K562 (cell line): ENCODE measurements around the gene MARS1. TPM values are rescaled to one million over a fixed set of nuclear protein-coding genes. Genes with fewer than 3 reads are reported as not detected.
A peak's percentile ranks its signal among the peaks of the same experiment; 100 is the strongest.

Experiments used
- ATAC-seq: fragments of 200-7000 bp; cut with Tn5 transposase; 3 replicates; pipeline ENCODE4 v1.9.1; 2020; ENCODE audit warnings: moderate library complexity
- BruUV-seq: library from RNA; stranded (reverse); fragments of 400-500 nt; replicated peaks from 2 replicates; lab custom pipeline; 2021; lab: Mats Ljungman, UMichigan
- CTCF ChIA-PET: fragments of 300-600 bp; formaldehyde crosslinking; extraction: SDS; loops from one replicate; lab custom pipeline; 2021; ENCODE audit warnings: low intra/inter-chr PET ratio; lab: Yijun Ruan, JAX
- POLR2A ChIA-PET: fragments of 300-600, 350-650 bp; sonication (Branson Sonifier 250); formaldehyde crosslinking; extraction: SDS; loops from one replicate; lab custom pipeline; 2021; ENCODE audit warnings: antibody characterized with exemption, inconsistent platforms; lab: Yijun Ruan, JAX
- DNase-seq, 4 experiments: peaks; one replicate each; pipeline versions ENCODE4 v3.0.0 to v3.0.0-alpha.2; 2011 to 2018; ENCODE audit warnings: low spot score in 3 of 4, mixed read lengths in 3 of 4; ENCODE audit errors: extremely low read depth in 1 of 4
- FAIRE-seq: peaks from 2 replicates; lab custom pipeline; 2011; peaks lifted over from hg19 to GRCh38; lab: Jason Lieb, UNC
- H2AFZ ChIP-seq: 2 replicates; pipeline ENCODE4 v1.6.0; 2011; ENCODE audit warnings: low read depth, low read length, control low read depth, inconsistent platforms
- H3K27ac ChIP-seq: fragments of 200-600 bp; 3 replicates; pipeline ENCODE4 v1.8.0; 2011; ENCODE audit warnings: low read depth, mild to moderate bottlenecking, control low read depth, inconsistent platforms, low read length, moderate library complexity, mixed read lengths; ENCODE audit errors: extremely low read depth
- H3K27me3 ChIP-seq, 2 experiments: fragments of 300-600 bp in 1 of 2; 2 replicates in 1 of 2; 3 replicates in 1 of 2; pipeline versions ENCODE4 v1.6.0 to v1.8.0; 2011; ENCODE audit warnings: inconsistent platforms in 2 of 2, low read length in 2 of 2, mild to moderate bottlenecking in 1 of 2, mixed read lengths in 1 of 2, moderate library complexity in 1 of 2; ENCODE audit not compliant: control insufficient read depth in 2 of 2, insufficient read depth in 2 of 2
- H3K36me3 ChIP-seq: fragments of 300-600 bp; 3 replicates; pipeline ENCODE4 v1.8.0; 2011; ENCODE audit warnings: mild to moderate bottlenecking, low read length, inconsistent platforms; ENCODE audit not compliant: control insufficient read depth, insufficient read depth
- H3K4me1 ChIP-seq, 2 experiments: fragments of 200-600 bp in 1 of 2; replicated peaks in 1 of 2; 2 replicates in 1 of 2; 3 replicates in 1 of 2; pipeline versions ENCODE4 v1.5.1 to v1.8.0; 2011; ENCODE audit warnings: inconsistent platforms in 2 of 2, low read length in 2 of 2, mild to moderate bottlenecking in 1 of 2, mixed read lengths in 1 of 2, moderate library complexity in 1 of 2; ENCODE audit not compliant: control insufficient read depth in 2 of 2, insufficient read depth in 2 of 2
- H3K4me2 ChIP-seq: 2 replicates; pipeline ENCODE4 v1.6.1; 2011; ENCODE audit warnings: low read length, control low read depth, inconsistent platforms, mixed read lengths; ENCODE audit not compliant: insufficient read depth
- H3K4me3 ChIP-seq: fragments of 200-600 bp; sonication (generic), shearing (Covaris generic); 2 replicates; pipeline ENCODE4 v1.5.1; 2016; ENCODE audit warnings: control low read depth, inconsistent platforms
- H3K79me2 ChIP-seq: fragments of 200-600 bp; 3 replicates; pipeline ENCODE4 v1.8.0; 2011; ENCODE audit warnings: low read length, inconsistent platforms; ENCODE audit not compliant: control insufficient read depth, insufficient read depth
- H3K9ac ChIP-seq, 2 experiments: 2 replicates each; pipeline versions ENCODE4 v1.6.0 to v1.6.1; 2011; ENCODE audit warnings: low read depth in 2 of 2, low read length in 2 of 2, control low read depth in 1 of 2, inconsistent platforms in 1 of 2, mild to moderate bottlenecking in 1 of 2, mixed read lengths in 1 of 2; ENCODE audit not compliant: insufficient read depth in 1 of 2
- H3K9me1 ChIP-seq: one replicate; pipeline ENCODE4 v1.6.0; 2011; ENCODE audit warnings: inconsistent platforms, mild to moderate bottlenecking, low read length, moderate library complexity; ENCODE audit not compliant: control insufficient read depth, insufficient read depth
- H3K9me3 ChIP-seq: replicated peaks from 2 replicates; pipeline ENCODE4 v1.5.1; 2011; ENCODE audit warnings: low read depth, low read length, inconsistent platforms; ENCODE audit not compliant: control insufficient read depth, insufficient read depth
- H4K20me1 ChIP-seq: replicated peaks from 2 replicates; pipeline ENCODE4 v1.6.1; 2011; ENCODE audit warnings: low read length, inconsistent platforms, mixed read lengths; ENCODE audit not compliant: control insufficient read depth, insufficient read depth
- CEBPG ChIP-seq, 3 experiments: fragments of 200-800 bp in 1 of 3; sonication (Bioruptor generic) in 1 of 3; sonication (generic) in 1 of 3; formaldehyde crosslinking in 1 of 3; IDR thresholded peaks in 2 of 3; conservative IDR thresholded peaks in 1 of 3; 2 replicates each; pipeline versions ENCODE4 v1.6.1 to v1.8.0; 2016 to 2022; ENCODE audit warnings: missing compliant biosample characterization in 2 of 3, missing genetic modification characterization in 2 of 3, mild to moderate bottlenecking in 1 of 3, missing genetic modification reagents in 1 of 3
- DMBX1 ChIP-seq: fragments of 250-450 bp; sonication (Bioruptor Pico); IDR thresholded peaks from 2 replicates; pipeline ENCODE4 v1.8.0; 2022; ENCODE audit warnings: inconsistent platforms, mild to moderate bottlenecking, moderate library complexity, borderline replicate concordance
- FOXK1 ChIP-seq: sonication (generic); formaldehyde crosslinking; IDR thresholded peaks from 2 replicates; pipeline ENCODE4 v1.8.0; 2022; ENCODE audit warnings: missing genetic modification reagents, mild to moderate bottlenecking, borderline replicate concordance
- HMG20A ChIP-seq: fragments of 450-650 bp; formaldehyde crosslinking; conservative IDR thresholded peaks from 2 replicates; pipeline ENCODE4 v1.4.0; 2020; ENCODE audit warnings: mild to moderate bottlenecking, mixed read lengths
- LEF1 ChIP-seq: fragments of 450-650 bp; IDR thresholded peaks from 2 replicates; pipeline ENCODE4 v1.6.1; 2016; ENCODE audit warnings: mild to moderate bottlenecking
- MXI1 ChIP-seq: IDR thresholded peaks from 2 replicates; pipeline ENCODE4 v1.6.1; 2011; ENCODE audit warnings: low read depth, mild to moderate bottlenecking, improper control_type of control experiment, low read length
- NBN ChIP-seq: fragments of 450-650 bp; IDR thresholded peaks from 2 replicates; pipeline ENCODE4 v1.6.1; 2016; ENCODE audit warnings: low read depth, mild to moderate bottlenecking
- PHB ChIP-seq: fragments of 250-450 bp; sonication (Bioruptor Pico); IDR thresholded peaks from 2 replicates; pipeline ENCODE4 v1.5.0; 2021
- POLR2H ChIP-seq: IDR thresholded peaks from 2 replicates; pipeline ENCODE4 v1.6.1; 2016; ENCODE audit warnings: missing genetic modification characterization, low read depth, mild to moderate bottlenecking, control low read depth, missing compliant biosample characterization, moderate library complexity
- SRF ChIP-seq, 2 experiments: fragments of 250-450, 450-650 bp in 1 of 2; sonication (Bioruptor Pico) in 1 of 2; sonication (generic) in 1 of 2; formaldehyde crosslinking; IDR thresholded peaks; 2 replicates each; pipeline versions ENCODE4 v1.5.0 to v1.5.1; 2020 to 2022; ENCODE audit warnings: mild to moderate bottlenecking in 1 of 2, missing genetic modification reagents in 1 of 2
- STAT5A ChIP-seq: IDR thresholded peaks from 2 replicates; pipeline ENCODE4 v1.6.1; 2012; ENCODE audit warnings: low read length, inconsistent platforms, borderline replicate concordance
- SUPT5H ChIP-seq: fragments of 450-650 bp; IDR thresholded peaks from 2 replicates; pipeline ENCODE4 v1.6.1; 2016
- TEAD1 ChIP-seq, 2 experiments: fragments of 450-650 bp in 1 of 2; sonication (generic) in 1 of 2; formaldehyde crosslinking; IDR thresholded peaks; 2 replicates each; pipeline versions ENCODE4 v1.4.0 to v1.8.0; 2020 to 2022; ENCODE audit warnings: mild to moderate bottlenecking in 2 of 2, missing genetic modification reagents in 1 of 2
- TRIM24 ChIP-seq, 2 experiments: fragments of 450-650 bp; IDR thresholded peaks; 2 replicates each; pipeline ENCODE4 v1.6.1; 2016
- ZBTB11 ChIP-seq, 3 experiments: fragments of 200-800 bp in 1 of 3; fragments of 250-450 bp in 1 of 3; fragments of 450-650 bp in 1 of 3; sonication (Bioruptor Pico) in 1 of 3; sonication (Bioruptor generic) in 1 of 3; formaldehyde crosslinking in 1 of 3; IDR thresholded peaks; 2 replicates each; pipeline versions ENCODE4 v1.6.1 to v1.8.0; 2016 to 2022; ENCODE audit warnings: mild to moderate bottlenecking in 2 of 3, missing genetic modification characterization in 2 of 3, missing compliant biosample characterization in 1 of 3, moderate library complexity in 1 of 3
- ZBTB7A ChIP-seq: IDR thresholded peaks from 2 replicates; pipeline ENCODE4 v1.6.1; 2011; ENCODE audit warnings: low read depth, mild to moderate bottlenecking, low read length, moderate library complexity, borderline replicate concordance; ENCODE audit not compliant: control insufficient read depth
- ZFP36 ChIP-seq: fragments of 150-350 bp; IDR thresholded peaks from 2 replicates; pipeline ENCODE4 v1.6.1; 2018; ENCODE audit warnings: low read length, low read depth; ENCODE audit not compliant: partially characterized antibody
- ZNF75A ChIP-seq: fragments of 450-650 bp; formaldehyde crosslinking; IDR thresholded peaks from 2 replicates; pipeline ENCODE4 v1.4.0; 2020; ENCODE audit warnings: mild to moderate bottlenecking
- WGBS: fragments of 100-300 bp; shearing (Covaris generic); methylation state at CpG from one replicate; pipeline ENCODE4 v1.1.6; 2016; ENCODE audit warnings: low coverage, mixed read lengths; ENCODE audit not compliant: insufficient coverage; ENCODE audit errors: missing lambda C conversion rate; 5-methylcytosine and 5-hydroxymethylcytosine counted together
- in situ Hi-C: fragments of 300-500 bp; cut with MboI; formaldehyde crosslinking; loops from 4 replicates; pipeline ENCODE4 v1.15.0; 2018; ENCODE audit warnings: inconsistent platforms, mixed read lengths
- intact Hi-C: fragments of 100-400 bp; cut with micrococcal nuclease; formaldehyde crosslinking; loops from 2 replicates; pipeline ENCODE4 v1.14.2; 2022
- polyA plus RNA-seq, 8 experiments: library from polyadenylated mRNA; depleted of rRNA in 4 of 8; stranded (reverse) in 5 of 8; unstranded in 3 of 8; fragments of >200 nt; fragmentation: Nextera tagmentation in 2 of 8; fragmentation: Illumina TruSeq in 1 of 8; extraction: Ambion mirVana in 2 of 8; extraction: Trizol in 1 of 8; gene quantifications; 2 replicates each; pipeline versions ENCODE4 v1.2.1 to v1.2.3, GENCODE V29; 2011 to 2014; ENCODE audit warnings: inconsistent platforms in 1 of 8, missing spikeins in 1 of 8
- total RNA-seq, 7 experiments: library from RNA; depleted of rRNA in 6 of 7; stranded (reverse); fragments of >200 nt in 6 of 7; fragmentation: Illumina TruSeq in 2 of 7; extraction: Trizol in 2 of 7; gene quantifications; 2 replicates each; pipeline versions ENCODE4 v1.2.1 to v1.2.3, GENCODE V29; 2011 to 2021; ENCODE audit warnings: low replicate concordance in 1 of 7

The MARS1 gene
- total and polyA plus RNA-seq, 9 of the 15 experiments (the other 6 are each of a cell fraction or from before 2014, with no cell fraction given) = 117 to 382 (median 220) TPM

- Histone ChIP-seq H2AFZ (no peak overlapping the region), H3K27me3 (no peaks in the 10 kb centered on the region), H3K9me3 (no peaks in the 10 kb centered on the region), H4K20me1 (peaks cover 52% of the 10 kb centered on the region), H3K9me1 (peaks cover 7% of the 10 kb centered on the region), H3K36me3 (peaks cover 88% of the 10 kb centered on the region), H3K4me1 (peaks cover 6 to 21% of the 10 kb centered on the region in 2 experiments), H3K4me2 (0 out of 2 replicates have a peak overlapping the region, but pooled peaks have one; percentile 9), H3K79me2 (peaks cover 41% of the 10 kb centered on the region), H3K4me3 (no peak overlapping the region), H3K9ac (no peak overlapping the region), H3K27ac (peak overlapping the region; percentile 59; the same call in 1 of the 3 replicates)
- intact Hi-C loops = no loop called here
- ATAC-seq (peak; percentile 7), FAIRE-seq (no peak), DNase-seq (peak in 1 of 4 experiments; percentile 48)
- ChIA-PET CTCF (no interaction called here), POLR2A (interaction anchor here (0.7 to 10.1 kb wide), 23 partner anchors 8 to 271 kb away, joined by 3 to 184 read pairs (median 4); partner anchors contain the start of genes ARHGEF25 and DCTN2)
- TSS peak; percentile 26 for BruUV-seq
- 55% methylated on average over 11 of the region's 11 CpGs for WGBS
- in situ Hi-C loops = no loop called here
- TF ChIP-seq SRF (CRISPR knock-in tag; IDR thresholded peaks at IDR 0.05) = peak in 1 of 2 experiments; percentile 29; a peak in 2 of 4 replicates
- no peak for TF ChIP-seq FOXK1 (CRISPR knock-in tag)
- 0 out of 2 replicates have a peak, but pooled peaks have one; percentile 14 for TF ChIP-seq NBN
- TF ChIP-seq ZFP36 = peak; percentile 19
- no peak for TF ChIP-seq CEBPG (CRISPR knock-in tag; IDR thresholded peaks at IDR 0.05)
- TF ChIP-seq CEBPG (tag; conservative IDR thresholded peaks at IDR 0.05 in 1 of 2, IDR thresholded peaks at IDR 0.05 in 1 of 2) = peak in 1 of 2 experiments; percentile 14; a peak in 1 of 4 replicates
- no peak; the same call in 1 of the 2 replicates for TF ChIP-seq PHB (CRISPR knock-in tag)
- TF ChIP-seq POLR2H (tag) = peak; percentile 60
- TF ChIP-seq ZNF75A (CRISPR knock-in tag) = peak; percentile 59; the same call in 1 of the 2 replicates
- TF ChIP-seq HMG20A (CRISPR knock-in tag) = 0 out of 2 replicates have a peak, but pooled peaks have one; percentile 17
- TF ChIP-seq STAT5A = 0 out of 2 replicates have a peak, but pooled peaks have one; percentile 9
- 0 out of 4 replicates have a peak, but pooled peaks of 1 of the 2 experiments have one; percentile 28 for TF ChIP-seq TRIM24 (IDR thresholded peaks at IDR 0.05)
- TF ChIP-seq ZBTB7A = 0 out of 2 replicates have a peak, but pooled peaks have one; percentile 23
- 0 out of 2 replicates have a peak, but pooled peaks have one; percentile 33 for TF ChIP-seq DMBX1
- TF ChIP-seq SUPT5H = peak; percentile 87
- TF ChIP-seq MXI1 = no peak
- no peak for TF ChIP-seq ZBTB11 (CRISPR knock-in tag; IDR thresholded peaks at IDR 0.05)
- 0 out of 2 replicates have a peak, but pooled peaks have one; percentile 16 for TF ChIP-seq LEF1
- TF ChIP-seq TEAD1 (CRISPR knock-in tag; IDR thresholded peaks at IDR 0.05) = peak in 1 of 2 experiments; percentile 61; a peak in 2 of 4 replicates
Measured at GRCh38 chr12:57515934-57516541, 28.2 kb downstream of the MARS1 start.
